ENCODE results near the gene NDUFA8. TPM values are rescaled to one million over a fixed set of nuclear protein-coding genes. Genes with fewer than 3 reads are reported as not detected.

Gene NDUFA8
- total RNA-seq, 1 donor from 2014 or later, result 297 TPM

Small RNAs within 50 kb of the gene (microRNA-seq; reads per million reads assigned to microRNA genes)
- gene MIR4478, result not detected

Other genes with a start within 250 kb of the NDUFA8 start
- 5.0 TPM for gene TTLL11, start 66.5 kb downstream of the NDUFA8 start, total RNA-seq
- not detected for gene MORN5, start 129 bp upstream of the NDUFA8 start, total RNA-seq
- gene LHX6, start 69.2 kb upstream of the NDUFA8 start, total RNA-seq, result 6.1 TPM
- 38.5 TPM for gene RBM18, start 105.1 kb upstream of the NDUFA8 start, total RNA-seq
- gene MRRF, start 105.1 kb upstream of the NDUFA8 start, total RNA-seq, result 39.1 TPM
- gene PTGS1, start 211.2 kb upstream of the NDUFA8 start, total RNA-seq, result 4.0 TPM